C4-2B (cell line): Measurements from ENCODE around the gene TMEM158.

Experiments used
- H3K27ac ChIP-seq: fragments of 450-650 bp; 2 replicates; pipeline ENCODE4 v1.5.1; 2017
- CTCF ChIP-seq: fragments of 450-650 bp; conservative IDR thresholded peaks from 2 replicates; pipeline ENCODE4 v1.5.1; 2017; ENCODE audit warnings: mild to moderate bottlenecking
- ZFX ChIP-seq: fragments of 450-650 bp; IDR thresholded peaks from 2 replicates; pipeline ENCODE4 v1.6.1; 2017

TMEM158 gene

DNA sequence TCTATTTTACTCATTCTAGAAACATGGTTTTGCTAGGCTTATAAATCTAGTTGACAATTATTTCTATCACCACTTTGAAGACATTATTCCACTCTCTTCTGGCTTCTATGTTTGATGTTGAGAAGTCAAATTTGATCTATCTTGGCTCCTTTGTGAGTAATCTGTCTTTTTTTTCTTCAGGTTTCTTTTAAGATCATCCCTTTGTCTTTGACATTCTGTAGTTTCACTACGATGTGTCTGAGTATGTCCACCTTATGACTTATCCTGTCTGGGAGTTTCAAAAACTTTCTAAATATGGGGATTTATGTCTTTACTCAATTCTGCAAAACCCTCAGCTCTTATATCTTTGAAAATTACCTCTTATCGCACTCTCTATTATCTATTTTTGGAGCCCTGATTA is 41.0 kb upstream of the TMEM158 start:
- TF ChIP-seq ZFX (no peak), CTCF (no peak)
- H3K27ac ChIP-seq: no peak overlapping the region

- no peak overlapping the region for H3K27ac ChIP-seq
- TF ChIP-seq ZFX: no peak
- TF ChIP-seq CTCF: no peak
Measured at GRCh38 chr3:45261333-45262110, 35.4 kb upstream of the TMEM158 start.

- no peak for TF ChIP-seq ZFX
- no peak for TF ChIP-seq CTCF
- no peak overlapping the region for H3K27ac ChIP-seq
Measured at GRCh38 chr3:45259133-45259532, 33.0 kb upstream of the TMEM158 start.

DNA sequence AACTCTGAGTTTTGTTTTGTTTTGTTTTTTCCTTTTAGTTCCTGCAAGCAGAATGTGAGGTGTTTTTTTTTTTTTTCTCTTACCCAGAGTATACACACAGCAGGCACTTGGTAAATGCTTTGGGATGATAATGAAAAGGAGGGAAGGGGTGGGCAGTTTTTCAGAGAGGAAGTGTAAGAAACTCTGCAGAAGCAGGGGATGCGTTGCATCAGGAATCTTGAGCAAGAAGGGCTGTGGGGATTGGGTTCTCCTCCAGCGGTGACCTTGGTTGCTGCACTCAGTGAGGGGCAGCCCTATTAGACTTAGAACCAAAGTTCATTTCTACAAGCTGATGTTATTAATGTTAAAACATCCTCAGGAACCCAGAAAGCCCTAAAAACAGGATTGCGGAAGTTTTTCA is 32.2 kb upstream of the TMEM158 start:
- no peak for TF ChIP-seq CTCF
- TF ChIP-seq ZFX: no peak
- H3K27ac ChIP-seq: no peak overlapping the region

GRCh38 chr3:45253316-45253715 is 27.2 kb upstream of the TMEM158 start:
- no peak for TF ChIP-seq CTCF
- no peak for TF ChIP-seq ZFX
- no peak overlapping the region for H3K27ac ChIP-seq

GRCh38 chr3:45252826-45253225 is 26.7 kb upstream of the TMEM158 start:
- TF ChIP-seq CTCF (no peak), ZFX (no peak)
- no peak overlapping the region for H3K27ac ChIP-seq

- no peak for TF ChIP-seq CTCF
- TF ChIP-seq ZFX: no peak
- no peak overlapping the region for H3K27ac ChIP-seq
Measured at GRCh38 chr3:45249391-45249790, 23.3 kb upstream of the TMEM158 start.
